22Rv1 (cell line): ENCODE data around the gene SLC35E1.

Source experiments
- CTCF ChIP-seq: fragments of 450-650 bp; IDR thresholded peaks from 2 replicates; pipeline ENCODE4 v1.5.1; 2017; ENCODE audit warnings: mild to moderate bottlenecking
- ZFX ChIP-seq: fragments of 450-650 bp; IDR thresholded peaks from 2 replicates; pipeline ENCODE4 v1.6.1; 2017; ENCODE audit warnings: antibody characterized with exemption, borderline replicate concordance

- TF ChIP-seq CTCF (no peak), ZFX (no peak)
These were observed 54.2 kb downstream of the SLC35E1 start for GRCh38 chr19:16518061-16518460.
